HepG2 (cell line): Measurements from ENCODE around the gene CIART. TPM values are rescaled to one million over a fixed set of nuclear protein-coding genes. Genes with fewer than 3 reads are reported as not detected.

Experiments
- ETV6 ChIP-seq: sonication (generic); formaldehyde crosslinking; conservative IDR thresholded peaks from 2 replicates; pipeline ENCODE4 v1.4.0; 2020; ENCODE audit warnings: missing genetic modification reagents
- KDM6A ChIP-seq: IDR thresholded peaks from 2 replicates; pipeline ENCODE4 v1.6.1; 2016; ENCODE audit warnings: low read depth
- KLF9 ChIP-seq: IDR thresholded peaks from 2 replicates; pipeline ENCODE4 v1.6.1; 2016; ENCODE audit warnings: low read depth
- MAF1 ChIP-seq: sonication (generic); formaldehyde crosslinking; IDR thresholded peaks from 2 replicates; pipeline ENCODE4 v1.5.0; 2020; ENCODE audit warnings: missing genetic modification reagents, borderline replicate concordance
- MTA3 ChIP-seq: sonication (generic); formaldehyde crosslinking; IDR thresholded peaks from 2 replicates; pipeline ENCODE4 v1.4.0; 2020; ENCODE audit warnings: missing genetic modification reagents
- PAF1 ChIP-seq: IDR thresholded peaks from 2 replicates; pipeline ENCODE4 v1.6.1; 2016; ENCODE audit warnings: missing genetic modification reagents, missing compliant biosample characterization
- PRMT3 ChIP-seq: sonication (generic); formaldehyde crosslinking; IDR thresholded peaks from 2 replicates; pipeline ENCODE4 v1.8.1; 2022; ENCODE audit warnings: low read depth, mild to moderate bottlenecking, moderate library complexity, missing genetic modification reagents, borderline replicate concordance
- SP2 ChIP-seq: sonication (generic); formaldehyde crosslinking; IDR thresholded peaks from 2 replicates; pipeline ENCODE4 v1.5.1; 2020; ENCODE audit warnings: mild to moderate bottlenecking, missing genetic modification reagents
- TSC22D2 ChIP-seq: sonication (generic); formaldehyde crosslinking; IDR thresholded peaks from 2 replicates; pipeline ENCODE4 v1.5.1; 2020; ENCODE audit warnings: missing genetic modification reagents, mild to moderate bottlenecking, borderline replicate concordance
- ZBTB25 ChIP-seq: IDR thresholded peaks from 2 replicates; pipeline ENCODE4 v1.6.1; 2018; ENCODE audit warnings: missing genetic modification reagents
- ZKSCAN8 ChIP-seq: IDR thresholded peaks from 2 replicates; pipeline ENCODE4 v1.6.1; 2016; ENCODE audit warnings: borderline replicate concordance, missing genetic modification reagents, missing compliant biosample characterization
- ZNF234 ChIP-seq: sonication (generic); formaldehyde crosslinking; conservative IDR thresholded peaks from 2 replicates; pipeline ENCODE4 v1.5.1; 2020; ENCODE audit warnings: mild to moderate bottlenecking, missing genetic modification reagents
- ZNF292 ChIP-seq: sonication (generic); formaldehyde crosslinking; IDR thresholded peaks from 2 replicates; pipeline ENCODE4 v1.8.1; 2022; ENCODE audit warnings: mild to moderate bottlenecking, low read depth, missing genetic modification reagents, borderline replicate concordance
- ZNF343 ChIP-seq: sonication (generic); formaldehyde crosslinking; IDR thresholded peaks from 2 replicates; pipeline ENCODE4 v1.4.0; 2020; ENCODE audit warnings: mild to moderate bottlenecking, missing genetic modification reagents
- ZNF446 ChIP-seq: sonication (generic); formaldehyde crosslinking; IDR thresholded peaks from 2 replicates; pipeline ENCODE4 v1.5.0; 2020; ENCODE audit warnings: mild to moderate bottlenecking, missing genetic modification reagents
- ZNF496 ChIP-seq: sonication (generic); formaldehyde crosslinking; IDR thresholded peaks from 2 replicates; pipeline ENCODE4 v1.8.1; 2023; ENCODE audit warnings: mild to moderate bottlenecking, moderate library complexity, missing genetic modification reagents; ENCODE audit not compliant: insufficient replicate concordance
- ZNF547 ChIP-seq: sonication (generic); formaldehyde crosslinking; IDR thresholded peaks from 2 replicates; pipeline ENCODE4 v1.5.1; 2020; ENCODE audit warnings: mild to moderate bottlenecking, missing genetic modification reagents
- ZNF552 ChIP-seq: sonication (generic); formaldehyde crosslinking; IDR thresholded peaks from 2 replicates; pipeline ENCODE4 v1.9.0; 2022; ENCODE audit warnings: missing genetic modification reagents, mild to moderate bottlenecking, borderline replicate concordance
- ZNF564 ChIP-seq: sonication (generic); formaldehyde crosslinking; IDR thresholded peaks from 2 replicates; pipeline ENCODE4 v1.8.1; 2023; ENCODE audit warnings: mild to moderate bottlenecking, missing genetic modification reagents
- ZNF570 ChIP-seq: sonication (generic); formaldehyde crosslinking; IDR thresholded peaks from 2 replicates; pipeline ENCODE4 v1.4.0; 2020; ENCODE audit warnings: mild to moderate bottlenecking, missing genetic modification reagents, borderline replicate concordance
- ZNF644 ChIP-seq: IDR thresholded peaks from 2 replicates; pipeline ENCODE4 v1.6.1; 2016; ENCODE audit warnings: low read depth
- ZNF737 ChIP-seq: sonication (generic); formaldehyde crosslinking; IDR thresholded peaks from 2 replicates; pipeline ENCODE4 v1.5.0; 2020; ENCODE audit warnings: missing genetic modification reagents, mild to moderate bottlenecking, borderline replicate concordance
- ZNF83 ChIP-seq: sonication (generic); formaldehyde crosslinking; IDR thresholded peaks from 2 replicates; pipeline ENCODE4 v1.4.0; 2020; ENCODE audit warnings: missing genetic modification reagents, mild to moderate bottlenecking, borderline replicate concordance
- polyA plus RNA-seq, 8 experiments: library from polyadenylated mRNA; depleted of rRNA in 3 of 8; stranded (reverse) in 7 of 8; unstranded in 1 of 8; fragments of >200 nt; fragmentation: Illumina TruSeq in 4 of 8; extraction: Trizol in 4 of 8; gene quantifications; 2 replicates each; pipeline versions ENCODE4 v1.2.1 to v1.2.3, GENCODE V29; 2011 to 2016; ENCODE audit warnings: low read depth in 4 of 8, missing spikeins in 1 of 8, mixed read lengths in 1 of 8; ENCODE audit not compliant: insufficient read depth in 1 of 8
- total RNA-seq, 5 experiments: library from RNA; depleted of rRNA; stranded (reverse); fragments of >200 nt; fragmentation: Illumina TruSeq; extraction: Trizol; gene quantifications; 2 replicates each; pipeline ENCODE4 v1.2.3, GENCODE V29; 2016; ENCODE audit warnings: low read depth in 1 of 5
- TF ChIP-seq, protein P1 (sequence below): sonication (generic); formaldehyde crosslinking; IDR thresholded peaks from 2 replicates; pipeline ENCODE4 v1.4.0; 2020; ENCODE audit warnings: missing genetic modification reagents, mild to moderate bottlenecking, borderline replicate concordance
- TF ChIP-seq, protein P2 (sequence below): sonication (generic); formaldehyde crosslinking; IDR thresholded peaks from 2 replicates; pipeline ENCODE4 v1.4.0; 2020; ENCODE audit warnings: missing genetic modification reagents

The CIART gene
- total and polyA plus RNA-seq, 2 of the 13 experiments (the other 11 are each of a cell fraction or from before 2014, with no cell fraction given) = 0.58 TPM; not detected in 1

- TF ChIP-seq, protein P1, sequence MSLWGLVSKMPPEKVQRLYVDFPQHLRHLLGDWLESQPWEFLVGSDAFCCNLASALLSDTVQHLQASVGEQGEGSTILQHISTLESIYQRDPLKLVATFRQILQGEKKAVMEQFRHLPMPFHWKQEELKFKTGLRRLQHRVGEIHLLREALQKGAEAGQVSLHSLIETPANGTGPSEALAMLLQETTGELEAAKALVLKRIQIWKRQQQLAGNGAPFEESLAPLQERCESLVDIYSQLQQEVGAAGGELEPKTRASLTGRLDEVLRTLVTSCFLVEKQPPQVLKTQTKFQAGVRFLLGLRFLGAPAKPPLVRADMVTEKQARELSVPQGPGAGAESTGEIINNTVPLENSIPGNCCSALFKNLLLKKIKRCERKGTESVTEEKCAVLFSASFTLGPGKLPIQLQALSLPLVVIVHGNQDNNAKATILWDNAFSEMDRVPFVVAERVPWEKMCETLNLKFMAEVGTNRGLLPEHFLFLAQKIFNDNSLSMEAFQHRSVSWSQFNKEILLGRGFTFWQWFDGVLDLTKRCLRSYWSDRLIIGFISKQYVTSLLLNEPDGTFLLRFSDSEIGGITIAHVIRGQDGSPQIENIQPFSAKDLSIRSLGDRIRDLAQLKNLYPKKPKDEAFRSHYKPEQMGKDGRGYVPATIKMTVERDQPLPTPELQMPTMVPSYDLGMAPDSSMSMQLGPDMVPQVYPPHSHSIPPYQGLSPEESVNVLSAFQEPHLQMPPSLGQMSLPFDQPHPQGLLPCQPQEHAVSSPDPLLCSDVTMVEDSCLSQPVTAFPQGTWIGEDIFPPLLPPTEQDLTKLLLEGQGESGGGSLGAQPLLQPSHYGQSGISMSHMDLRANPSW = no peak
- no peak for TF ChIP-seq ZNF552
- no peak for TF ChIP-seq ZNF83 (CRISPR knock-in tag)
- TF ChIP-seq ZKSCAN8 = no peak
- no peak for TF ChIP-seq MTA3
- TF ChIP-seq PAF1 (CRISPR knock-in tag) = no peak
- TF ChIP-seq ZNF446 (CRISPR knock-in tag) = no peak
- 0 out of 2 replicates have a peak, but pooled peaks have one; percentile 39 for TF ChIP-seq SP2 (CRISPR knock-in tag)
- no peak for TF ChIP-seq ZNF570
- no peak for TF ChIP-seq MAF1 (CRISPR knock-in tag)
- TF ChIP-seq PRMT3 (CRISPR knock-in tag) = no peak
- TF ChIP-seq ZNF564 = no peak; the same call in 1 of the 2 replicates
- TF ChIP-seq KDM6A = no peak
- no peak for TF ChIP-seq ZNF737
- TF ChIP-seq KLF9 (CRISPR knock-in tag) = no peak
- TF ChIP-seq ETV6 = 0 out of 2 replicates have a peak, but pooled peaks have one; percentile 13
- no peak for TF ChIP-seq ZNF343 (CRISPR knock-in tag)
- no peak for TF ChIP-seq ZNF496 (CRISPR knock-in tag)
- TF ChIP-seq ZNF292 (CRISPR knock-in tag) = no peak
- TF ChIP-seq, protein P2, sequence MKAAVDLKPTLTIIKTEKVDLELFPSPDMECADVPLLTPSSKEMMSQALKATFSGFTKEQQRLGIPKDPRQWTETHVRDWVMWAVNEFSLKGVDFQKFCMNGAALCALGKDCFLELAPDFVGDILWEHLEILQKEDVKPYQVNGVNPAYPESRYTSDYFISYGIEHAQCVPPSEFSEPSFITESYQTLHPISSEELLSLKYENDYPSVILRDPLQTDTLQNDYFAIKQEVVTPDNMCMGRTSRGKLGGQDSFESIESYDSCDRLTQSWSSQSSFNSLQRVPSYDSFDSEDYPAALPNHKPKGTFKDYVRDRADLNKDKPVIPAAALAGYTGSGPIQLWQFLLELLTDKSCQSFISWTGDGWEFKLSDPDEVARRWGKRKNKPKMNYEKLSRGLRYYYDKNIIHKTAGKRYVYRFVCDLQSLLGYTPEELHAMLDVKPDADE (CRISPR knock-in tag) = 0 out of 2 replicates have a peak, but pooled peaks have one; percentile 6
- TF ChIP-seq TSC22D2 (CRISPR knock-in tag) = no peak
- TF ChIP-seq ZBTB25 (CRISPR knock-in tag) = 0 out of 2 replicates have a peak, but pooled peaks have one; percentile 13
- TF ChIP-seq ZNF234 = no peak
- TF ChIP-seq ZNF547 (CRISPR knock-in tag) = no peak
- no peak for TF ChIP-seq ZNF644
Measured at GRCh38 chr1:150234566-150235293, 47.6 kb upstream of the CIART start (continued).
